WI38 (cell line): ENCODE measurements around the gene ABCC3.

ENCODE experiments used
- H3K4me3 ChIP-seq: 2 replicates; pipeline ENCODE4 v1.5.1; 2011; ENCODE audit warnings: low read depth, mild to moderate bottlenecking, control low read depth, low read length
- CTCF ChIP-seq: IDR thresholded peaks from 2 replicates; pipeline ENCODE4 v1.5.1; 2012; ENCODE audit warnings: low read depth, mild to moderate bottlenecking, control low read depth, low read length

Gene ABCC3

GRCh38 chr17:50633683-50634082 lies 998 bp upstream of the ABCC3 start:
- H3K4me3 ChIP-seq = no peak overlapping the region
- TF ChIP-seq CTCF = no peak

GRCh38 chr17:50634915-50635731 lies 442 bp downstream of the ABCC3 start:
- peak overlapping the region; percentile 65 for H3K4me3 ChIP-seq

GRCh38 chr17:50635732-50635981 lies 976 bp downstream of the ABCC3 start:
- no peak for TF ChIP-seq CTCF
- peak overlapping the region; percentile 65 for H3K4me3 ChIP-seq

More at GRCh38 chr17:50634915-50635731, 442 bp downstream of the ABCC3 start:
- no peak for TF ChIP-seq CTCF

- H3K4me3 ChIP-seq = no peak overlapping the region; the same call in 1 of the 2 replicates
- no peak for TF ChIP-seq CTCF
These were observed 1.5 kb downstream of the ABCC3 start for GRCh38 chr17:50635982-50636803.

GRCh38 chr17:50636804-50637195 lies 2.1 kb downstream of the ABCC3 start:
- TF ChIP-seq CTCF = no peak
- no peak overlapping the region for H3K4me3 ChIP-seq

- H3K4me3 ChIP-seq = no peak overlapping the region
- no peak for TF ChIP-seq CTCF
These were observed 3.3 kb downstream of the ABCC3 start for GRCh38 chr17:50637829-50638605.
